HG03575 (cell line): ENCODE results near the gene SPIRE2.
"Not testable (repeated sequence)": the region's sequence is repeated elsewhere in the genome, so short reads cannot be mapped to it uniquely, and the experiment has no call there.

Experiments used
- ATAC-seq: cut with Tn5 transposase; IDR thresholded peaks from one replicate; pipeline ENCODE4 v1.9.1; 2021; ENCODE audit not compliant: unreplicated experiment, insufficient number of reproducible peaks, low FRiP score; ENCODE audit errors: extremely low read depth

The SPIRE2 gene

DNA sequence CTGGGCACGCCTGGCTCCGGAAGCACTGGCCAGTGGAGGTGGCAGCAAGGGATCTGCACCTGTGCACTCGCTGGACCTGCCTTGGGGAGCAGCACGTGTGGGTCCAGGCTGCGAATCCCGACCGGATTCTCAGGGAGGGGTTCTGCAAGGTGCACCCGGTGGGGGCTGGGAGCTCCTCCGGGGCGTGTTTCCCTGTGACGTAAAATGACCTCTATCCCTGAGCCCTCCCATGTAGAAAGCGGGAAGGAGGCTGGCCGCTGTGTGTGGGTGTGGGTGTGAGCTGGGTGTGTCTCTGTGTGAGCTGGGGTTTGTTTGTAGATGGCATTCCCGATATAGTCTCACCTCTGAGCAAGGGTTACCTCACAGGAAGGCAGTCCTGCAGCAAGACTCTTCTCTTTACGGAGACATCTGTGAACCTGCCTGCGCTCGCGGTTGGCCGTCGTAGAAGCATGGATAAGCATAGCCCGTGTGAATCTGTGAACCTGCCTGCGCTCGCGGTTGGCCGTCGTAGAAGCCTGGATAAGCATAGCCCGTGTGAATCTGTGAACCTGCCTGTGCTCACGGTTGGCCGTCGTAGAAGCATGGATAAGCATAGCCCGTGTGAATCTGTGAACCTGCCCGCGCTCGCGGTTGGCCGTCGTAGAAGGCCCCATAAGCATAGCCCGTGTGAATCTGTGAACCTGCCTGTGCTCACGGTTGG is 5.5 kb downstream of the SPIRE2 start:
- not testable (repeated sequence) for ATAC-seq

DNA sequence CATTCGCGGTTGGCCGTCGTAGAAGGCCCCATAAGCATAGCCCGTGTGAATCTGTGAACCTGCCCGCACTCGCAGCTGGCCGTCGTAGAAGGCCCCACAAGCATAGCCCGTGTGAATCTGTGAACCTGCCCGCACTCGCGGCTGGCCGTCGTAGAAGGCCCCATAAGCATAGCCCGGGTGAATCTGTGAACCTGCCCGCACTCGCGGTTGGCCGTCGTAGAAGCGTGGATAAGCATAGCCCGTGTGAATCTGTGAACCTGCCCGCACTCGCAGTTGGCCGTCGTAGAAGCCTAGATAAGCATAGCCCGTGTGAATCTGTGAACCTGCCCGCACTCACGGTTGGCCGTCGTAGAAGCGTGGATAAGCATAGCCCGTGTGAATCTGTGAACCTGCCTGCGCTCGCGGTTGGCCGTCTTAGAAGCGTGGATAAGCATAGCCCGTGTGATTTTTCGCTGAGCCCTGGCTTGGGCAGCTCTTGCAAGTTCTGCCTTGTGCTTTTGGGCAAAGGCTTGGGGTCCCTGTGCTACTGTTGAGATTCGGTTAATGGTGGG is 6.6 kb downstream of the SPIRE2 start:
- not testable (repeated sequence) for ATAC-seq

GRCh38 chr16:89836484-89836883 is 8.2 kb downstream of the SPIRE2 start:
- ATAC-seq, result not testable (repeated sequence)

DNA sequence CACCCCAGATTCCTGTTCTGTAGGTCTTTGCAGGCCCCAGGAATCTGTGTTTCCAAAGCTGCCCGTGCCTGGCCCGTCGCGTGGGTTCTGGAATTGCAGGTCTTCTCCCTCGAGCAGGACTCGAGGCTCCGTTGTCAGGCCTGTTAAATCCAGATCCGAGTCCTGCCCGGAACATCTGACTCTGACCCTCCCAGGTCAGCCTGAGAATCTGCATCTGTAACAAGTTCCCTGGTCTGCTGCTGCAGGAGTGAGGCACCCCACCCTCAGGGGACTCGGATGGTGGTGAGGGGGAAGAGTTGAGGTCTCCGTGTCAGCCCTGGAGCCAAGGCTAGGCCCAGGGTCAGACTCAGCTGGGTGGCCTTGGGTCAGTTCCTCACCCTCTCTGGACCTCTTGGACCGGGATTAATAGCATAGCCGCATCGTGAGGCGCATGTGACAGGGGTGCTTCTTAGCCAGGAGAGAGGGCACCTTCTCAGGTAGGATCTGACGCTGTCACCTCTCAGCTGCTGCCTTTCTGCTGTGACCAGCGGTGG is 8.8 kb downstream of the SPIRE2 start:
- no peak for ATAC-seq

GRCh38 chr16:89841275-89841674 is 13.0 kb downstream of the SPIRE2 start:
- ATAC-seq, result no peak

DNA sequence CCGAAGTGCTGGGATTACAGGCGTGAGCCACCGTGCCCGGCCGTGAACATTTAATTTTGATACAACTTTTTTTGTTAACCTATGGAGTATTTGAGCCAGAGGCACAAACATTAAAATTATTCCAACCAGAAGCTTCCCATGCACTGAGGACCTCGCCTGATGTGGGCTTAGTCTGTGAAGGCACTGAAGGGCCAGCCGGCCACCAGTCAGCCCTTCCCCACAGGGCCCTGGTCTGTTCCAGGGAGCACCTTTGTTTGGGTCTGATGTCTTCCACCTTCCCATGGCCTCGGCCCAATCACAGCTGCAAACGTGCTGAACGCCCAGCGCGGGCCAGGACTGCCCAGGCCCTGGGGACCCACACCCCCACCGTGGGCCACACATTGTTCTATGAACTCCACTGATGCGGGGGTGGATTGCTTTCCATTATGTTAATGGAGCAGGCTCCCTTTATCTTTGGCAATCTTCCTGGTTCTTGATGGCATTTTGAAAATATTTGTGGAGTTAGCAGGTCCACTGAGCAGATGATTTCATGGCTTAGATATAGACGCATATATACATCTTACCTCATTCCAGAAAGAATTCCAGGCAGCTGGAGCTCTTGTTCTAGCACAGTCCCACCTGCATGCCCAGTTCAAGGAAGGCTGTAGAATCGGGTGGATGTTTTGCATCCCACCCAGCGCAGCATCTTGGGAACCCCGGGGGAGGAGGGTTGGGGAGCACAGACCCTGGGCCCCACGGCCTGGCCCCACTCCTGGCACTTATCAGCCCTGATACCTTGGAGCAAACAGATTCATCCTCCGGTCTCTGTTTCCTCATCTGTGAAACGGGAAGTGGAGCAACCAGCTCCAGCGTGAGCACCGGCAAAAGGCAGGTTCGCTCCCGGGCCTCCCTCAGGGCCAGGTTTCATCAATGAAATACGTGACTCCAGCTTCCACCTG is 14.5 kb downstream of the SPIRE2 start:
- no peak for ATAC-seq

DNA sequence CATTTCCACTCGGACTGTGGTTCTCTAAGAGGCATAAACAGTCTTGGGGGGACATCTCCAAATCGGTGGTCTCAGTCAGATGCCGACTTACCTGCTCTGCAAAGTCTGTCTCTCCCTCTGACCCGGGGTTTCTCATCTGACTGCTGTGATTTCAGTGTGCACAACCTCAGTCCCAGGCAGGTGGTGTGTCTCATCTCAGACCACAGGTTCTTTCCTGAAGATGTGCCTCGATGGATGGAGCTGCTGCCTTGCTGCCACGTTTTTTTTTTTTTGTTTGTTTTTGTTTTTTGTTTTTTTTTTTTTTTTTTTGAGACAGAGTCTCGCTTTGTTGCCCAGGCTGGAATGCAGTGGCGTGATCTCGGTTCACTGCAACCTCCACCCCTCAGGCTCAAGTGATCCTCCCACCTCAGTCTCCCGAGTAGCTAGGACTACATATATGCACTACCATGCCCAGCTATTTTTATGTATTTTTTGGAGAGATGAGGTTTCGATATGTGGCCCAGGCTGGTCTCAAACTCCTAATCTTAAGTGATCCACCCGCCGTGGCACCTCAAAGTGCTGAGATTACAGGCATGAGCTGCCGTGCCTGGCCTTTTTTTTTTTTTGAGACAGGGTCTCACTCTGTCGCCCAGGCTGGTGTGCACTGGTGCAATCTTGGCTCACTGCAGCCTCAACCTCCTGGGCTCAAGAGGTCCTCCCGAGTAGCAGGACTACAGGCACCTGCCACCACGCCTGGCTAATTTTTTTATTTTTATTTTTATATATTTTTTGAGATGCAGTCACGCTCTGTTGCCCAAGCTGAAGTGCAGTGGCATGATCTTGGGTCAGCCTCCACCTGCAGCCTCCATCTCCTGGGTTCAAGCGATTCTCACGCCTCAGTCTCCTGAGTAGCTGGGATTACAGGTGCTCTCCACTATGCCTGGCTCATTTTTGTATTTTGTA is 15.4 kb downstream of the SPIRE2 start:
- no peak for ATAC-seq

- ATAC-seq, result no peak
Observed at GRCh38 chr16:89844739-89845339, 16.6 kb downstream of the SPIRE2 start.

DNA sequence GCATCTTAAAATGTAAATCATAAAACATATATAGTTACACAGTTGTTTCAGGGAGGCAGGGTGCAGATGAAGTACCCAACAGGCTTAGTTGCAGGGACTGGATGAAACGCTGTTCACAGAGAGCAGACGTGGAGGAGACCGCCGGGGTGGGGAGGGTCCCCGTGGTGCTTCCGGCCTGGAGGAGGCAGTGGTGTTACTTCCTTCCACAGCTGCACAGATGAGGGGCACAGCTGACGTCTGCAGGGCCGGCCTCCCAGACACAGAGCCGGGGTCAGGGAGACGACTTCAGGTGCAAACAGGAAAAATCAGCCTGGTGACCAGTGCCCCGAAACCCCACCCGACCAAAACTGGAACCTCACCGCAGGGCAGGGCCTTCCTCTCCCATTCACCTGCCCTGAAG is 17.1 kb downstream of the SPIRE2 start:
- no peak for ATAC-seq

DNA sequence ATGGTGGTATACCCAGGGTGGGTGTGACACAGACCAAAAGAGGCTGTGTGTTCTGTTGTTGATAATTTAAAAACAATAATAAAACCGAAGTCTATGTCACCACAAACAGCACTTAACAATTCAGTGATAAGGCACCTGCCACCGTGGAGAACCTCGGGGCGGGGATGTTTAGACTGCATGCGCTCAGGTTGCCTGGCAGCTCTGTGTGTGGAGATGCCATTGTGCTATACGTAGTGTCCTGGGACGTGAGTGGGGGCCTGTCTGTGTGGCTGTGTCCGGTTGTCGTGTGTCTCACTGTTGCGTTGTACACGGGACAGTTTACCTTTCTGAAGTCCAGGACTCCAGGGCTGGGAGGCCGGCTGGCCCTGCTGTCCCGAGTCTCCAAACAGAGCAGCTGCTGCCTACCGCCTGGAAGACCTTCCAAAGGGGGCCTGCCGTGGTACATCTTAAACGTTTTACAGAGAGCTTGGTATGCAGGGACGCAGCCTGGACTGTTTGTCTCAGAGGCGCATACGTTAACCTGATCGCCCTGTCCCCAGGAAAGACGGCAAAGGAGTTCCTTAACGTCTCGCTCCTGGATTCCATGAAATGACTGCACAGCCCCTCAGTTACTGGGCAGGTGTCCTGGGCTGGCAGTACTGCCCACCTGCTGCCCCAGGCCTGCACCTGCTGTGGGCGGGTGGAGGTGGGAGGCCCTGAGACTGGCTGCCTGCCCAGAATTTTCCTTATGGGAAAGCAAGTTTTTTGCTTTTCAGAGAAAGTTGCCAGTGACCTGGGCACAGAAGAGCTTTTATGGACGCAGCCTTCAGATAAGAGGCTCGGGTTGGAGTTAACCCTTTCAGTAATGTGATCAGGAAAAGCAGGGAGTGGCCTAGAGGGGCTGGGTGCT is 19.0 kb downstream of the SPIRE2 start:
- no peak for ATAC-seq

- no peak for ATAC-seq
Observed at GRCh38 chr16:89847940-89848297, 19.6 kb downstream of the SPIRE2 start.

DNA sequence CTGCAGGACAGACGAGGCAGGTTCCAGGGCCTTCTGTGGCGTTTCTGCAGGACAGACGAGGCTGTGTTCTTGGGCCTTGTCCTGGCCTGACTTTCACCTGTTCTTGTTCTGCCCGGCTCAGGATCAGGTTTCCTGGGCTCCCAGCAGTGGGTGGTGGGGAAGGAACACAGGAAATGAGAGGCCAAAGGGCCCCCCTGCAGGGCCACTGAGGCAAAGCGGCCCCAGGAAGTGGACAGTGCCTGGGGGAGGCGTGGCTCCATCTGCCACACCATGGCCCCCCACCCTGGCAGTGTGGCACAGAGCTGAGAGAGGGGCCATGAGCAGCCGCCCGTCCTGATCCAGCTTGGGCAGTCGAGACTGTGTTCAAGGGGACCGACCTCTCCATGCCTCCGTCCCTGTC is 20.7 kb downstream of the SPIRE2 start:
- no peak for ATAC-seq

DNA sequence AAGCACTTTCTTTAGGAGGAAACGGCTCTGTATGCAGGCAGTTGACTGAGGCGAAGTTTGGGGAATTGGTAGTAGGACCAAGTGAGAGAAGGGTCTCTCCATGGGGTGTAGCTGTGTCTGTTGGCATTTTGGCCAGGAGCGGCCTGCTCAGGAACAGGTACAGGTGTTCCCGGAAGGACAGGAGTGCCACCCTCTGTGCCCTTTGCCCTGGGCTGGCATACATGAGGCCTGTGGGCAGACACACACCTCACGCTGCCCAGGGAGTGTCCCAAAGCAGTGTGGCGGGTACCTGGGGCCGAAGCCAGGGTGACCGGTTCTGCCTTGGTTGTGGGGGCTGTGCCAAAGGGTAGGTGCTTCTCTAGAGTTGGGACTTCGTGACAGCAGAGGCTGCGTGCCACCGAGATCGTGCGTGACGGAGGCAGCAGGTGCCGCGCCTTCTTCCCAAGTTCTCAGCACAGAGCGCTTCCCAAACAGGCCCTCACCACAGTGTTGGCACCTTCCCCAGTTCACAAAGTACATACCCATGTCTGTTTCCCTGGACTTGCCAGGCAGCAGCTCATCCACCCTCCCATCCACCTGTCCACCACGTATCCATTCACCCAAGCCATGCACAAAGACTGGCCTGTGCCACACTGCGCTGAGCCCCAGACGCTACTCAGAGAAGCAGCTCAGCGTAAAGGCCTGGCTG is 25.2 kb downstream of the SPIRE2 start:
- no peak for ATAC-seq

GRCh38 chr16:89855301-89855945 is 27.1 kb downstream of the SPIRE2 start:
- ATAC-seq, result no peak

DNA sequence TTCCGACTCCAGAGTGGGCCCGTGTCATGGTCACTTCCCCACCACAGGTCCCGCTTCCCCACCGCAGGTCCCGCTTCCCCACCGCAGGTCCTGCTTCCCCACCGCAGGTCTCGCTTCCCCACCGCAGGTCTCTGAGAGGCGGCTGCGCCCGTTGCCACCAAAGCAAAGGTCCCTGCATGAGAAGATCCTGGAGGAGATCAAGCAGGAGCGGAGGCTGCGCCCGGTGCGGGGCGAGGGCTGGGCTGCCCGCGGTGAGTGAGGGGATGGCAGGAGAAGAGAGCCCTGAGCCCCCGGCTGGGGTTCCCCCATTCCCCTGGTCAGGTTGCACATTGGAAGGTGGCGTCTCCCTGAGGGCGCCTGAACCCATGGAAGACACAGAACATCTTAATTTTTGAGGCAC is 27.7 kb downstream of the SPIRE2 start:
- no peak for ATAC-seq

- ATAC-seq, result no peak
Observed at GRCh38 chr16:89858973-89859614, 30.8 kb downstream of the SPIRE2 start.
